ENCODE measurements around the gene RAB5A.
"Not testable (repeated sequence)": the region's sequence is repeated elsewhere in the genome, so short reads cannot be mapped to it uniquely, and the experiment has no call there.

Gene RAB5A

DNA sequence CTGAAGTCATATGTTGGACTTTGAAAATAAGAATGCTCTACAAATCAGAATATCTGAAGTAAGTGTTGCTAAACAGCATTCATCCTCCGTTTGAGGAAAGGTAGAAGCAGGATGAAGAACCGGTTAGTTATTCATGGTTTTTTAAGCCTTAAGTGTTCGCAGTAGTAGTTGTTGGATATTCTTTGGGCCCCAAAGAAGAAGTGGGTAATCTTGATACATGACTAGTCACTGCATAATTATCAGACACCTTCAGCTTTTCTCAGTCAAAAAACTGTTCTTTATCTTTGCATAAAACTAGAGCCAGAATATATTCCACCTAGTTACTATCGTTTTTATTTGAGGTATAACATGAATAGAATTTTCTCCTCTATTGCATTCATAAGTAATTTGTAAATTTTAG lies 13.8 kb downstream of the RAB5A start:
- no peak for DNase-seq (ENCODE audit: low read depth)
- H3K4me3 ChIP-seq (ENCODE audit: control insufficient read depth, low read depth, low read length), result no peak overlapping the region
- TF ChIP-seq, protein P1, sequence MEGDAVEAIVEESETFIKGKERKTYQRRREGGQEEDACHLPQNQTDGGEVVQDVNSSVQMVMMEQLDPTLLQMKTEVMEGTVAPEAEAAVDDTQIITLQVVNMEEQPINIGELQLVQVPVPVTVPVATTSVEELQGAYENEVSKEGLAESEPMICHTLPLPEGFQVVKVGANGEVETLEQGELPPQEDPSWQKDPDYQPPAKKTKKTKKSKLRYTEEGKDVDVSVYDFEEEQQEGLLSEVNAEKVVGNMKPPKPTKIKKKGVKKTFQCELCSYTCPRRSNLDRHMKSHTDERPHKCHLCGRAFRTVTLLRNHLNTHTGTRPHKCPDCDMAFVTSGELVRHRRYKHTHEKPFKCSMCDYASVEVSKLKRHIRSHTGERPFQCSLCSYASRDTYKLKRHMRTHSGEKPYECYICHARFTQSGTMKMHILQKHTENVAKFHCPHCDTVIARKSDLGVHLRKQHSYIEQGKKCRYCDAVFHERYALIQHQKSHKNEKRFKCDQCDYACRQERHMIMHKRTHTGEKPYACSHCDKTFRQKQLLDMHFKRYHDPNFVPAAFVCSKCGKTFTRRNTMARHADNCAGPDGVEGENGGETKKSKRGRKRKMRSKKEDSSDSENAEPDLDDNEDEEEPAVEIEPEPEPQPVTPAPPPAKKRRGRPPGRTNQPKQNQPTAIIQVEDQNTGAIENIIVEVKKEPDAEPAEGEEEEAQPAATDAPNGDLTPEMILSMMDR (conservative IDR thresholded peaks at IDR 0.05; ENCODE audit: control insufficient read depth, insufficient read depth, low read depth, low read length), result no peak

GRCh38 chr3:19961960-19962359 lies 15.1 kb downstream of the RAB5A start:
- H3K4me3 ChIP-seq (ENCODE audit: control insufficient read depth, low read depth, low read length), result no peak overlapping the region
- DNase-seq (ENCODE audit: low read depth), result no peak
- TF ChIP-seq, protein P1 (conservative IDR thresholded peaks at IDR 0.05; ENCODE audit: control insufficient read depth, insufficient read depth, low read depth, low read length), result no peak

- peak; percentile 10 for DNase-seq (ENCODE audit: low read depth)
- no peak overlapping the region for H3K4me3 ChIP-seq (ENCODE audit: control insufficient read depth, low read depth, low read length)
- TF ChIP-seq, protein P1 (conservative IDR thresholded peaks at IDR 0.05; ENCODE audit: control insufficient read depth, insufficient read depth, low read depth, low read length), result no peak
Observed at GRCh38 chr3:19967208-19967607, 20.3 kb downstream of the RAB5A start.

- TF ChIP-seq, protein P1 (conservative IDR thresholded peaks at IDR 0.05; ENCODE audit: control insufficient read depth, insufficient read depth, low read depth, low read length), result no peak
- no peak overlapping the region for H3K4me3 ChIP-seq (ENCODE audit: control insufficient read depth, low read depth, low read length)
- DNase-seq (ENCODE audit: low read depth), result no peak
Observed at GRCh38 chr3:19967812-19968211, 20.9 kb downstream of the RAB5A start.

DNA sequence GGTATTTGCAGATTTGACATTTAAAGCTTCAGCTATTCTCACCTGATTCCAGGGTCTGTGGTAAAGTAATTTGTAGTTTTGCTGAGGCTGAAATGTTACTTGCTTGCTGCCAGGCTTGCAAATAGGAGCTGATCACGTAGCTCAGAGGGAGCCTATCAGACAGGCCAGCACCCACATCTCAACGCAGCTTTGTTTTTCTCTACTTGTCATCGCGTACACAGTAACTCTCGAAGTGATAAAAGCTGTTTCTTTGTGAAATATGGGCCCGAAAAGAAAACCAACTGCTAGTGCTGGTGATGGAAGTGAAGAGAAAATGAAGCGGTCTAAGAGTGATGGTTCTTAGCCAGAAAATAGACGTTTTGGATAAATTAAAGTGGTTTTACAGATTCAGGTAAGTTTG lies 23.4 kb downstream of the RAB5A start:
- no peak for DNase-seq (ENCODE audit: low read depth)
- H3K4me3 ChIP-seq (ENCODE audit: control insufficient read depth, low read depth, low read length), result no peak overlapping the region
- TF ChIP-seq, protein P1 (conservative IDR thresholded peaks at IDR 0.05; ENCODE audit: control insufficient read depth, insufficient read depth, low read depth, low read length), result no peak

DNA sequence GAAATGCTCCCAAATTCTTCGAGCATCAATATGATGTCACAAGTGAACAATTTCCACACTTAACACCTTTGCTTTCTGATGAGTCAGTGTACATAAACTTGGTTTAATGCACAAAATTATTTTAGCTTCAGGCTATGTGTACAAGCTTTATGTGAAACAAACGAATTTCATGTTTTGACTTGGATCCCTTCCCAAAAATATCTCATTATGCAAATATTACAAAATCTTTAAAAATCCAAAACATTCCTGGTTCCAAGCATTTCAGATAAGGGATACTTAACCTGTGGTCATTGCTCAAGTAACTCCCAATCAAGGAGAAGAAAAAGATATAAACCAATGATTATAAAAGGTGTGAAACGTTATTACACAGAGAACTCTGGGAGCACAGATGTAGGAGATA lies 25.2 kb downstream of the RAB5A start:
- TF ChIP-seq, protein P1 (conservative IDR thresholded peaks at IDR 0.05; ENCODE audit: control insufficient read depth, insufficient read depth, low read depth, low read length), result no peak
- H3K4me3 ChIP-seq (ENCODE audit: control insufficient read depth, low read depth, low read length), result no peak overlapping the region
- peak; percentile 12 for DNase-seq (ENCODE audit: low read depth)

DNA sequence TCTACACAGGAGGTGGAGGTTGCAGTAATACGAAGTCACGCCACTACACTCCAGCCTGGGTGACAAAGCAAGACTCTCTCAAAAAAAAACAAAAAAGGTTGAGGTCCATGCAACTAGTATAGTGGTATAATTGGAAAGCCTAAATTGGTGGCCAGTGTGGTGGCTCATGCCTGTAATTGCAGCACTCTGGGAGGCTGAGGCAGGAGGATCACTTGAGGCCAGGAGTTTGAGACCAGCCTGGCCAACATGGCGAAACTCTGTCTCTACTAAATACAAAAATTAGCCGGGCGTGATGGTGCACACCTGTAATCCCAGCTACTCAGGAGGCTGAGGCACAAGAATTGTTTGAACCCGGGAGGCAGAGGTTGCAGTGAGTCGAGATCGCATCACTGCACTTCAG lies 42.0 kb downstream of the RAB5A start:
- H3K4me3 ChIP-seq (ENCODE audit: control insufficient read depth, low read depth, low read length); DNase-seq (ENCODE audit: low read depth): not testable (repeated sequence)

All from fibroblast of mammary gland (primary cell).